GM10248 (cell line): ENCODE measurements around the gene GABPB1.

Source experiments
- CTCF ChIA-PET: fragments of 300-600 bp; sonication (Branson Sonifier 250); formaldehyde crosslinking; extraction: SDS; loops from one replicate; lab custom pipeline; 2021; ENCODE audit warnings: antibody characterized with exemption; lab: Yijun Ruan, JAX
- POLR2A ChIA-PET: fragments of 350-650 bp; sonication (Branson Sonifier 250); formaldehyde crosslinking; extraction: SDS; loops from one replicate; lab custom pipeline; 2020; ENCODE audit warnings: antibody characterized with exemption; lab: Yijun Ruan, JAX
- DNase-seq: peaks from one replicate; pipeline ENCODE4 v3.0.0; 2012; ENCODE audit errors: extremely low spot score
- TF ChIP-seq, protein P1 (sequence below): IDR thresholded peaks from 2 replicates; pipeline ENCODE4 v1.5.1; 2012; ENCODE audit warnings: mild to moderate bottlenecking, low read depth; ENCODE audit errors: extremely low read depth, missing control alignments, control extremely low read depth

Gene GABPB1

DNA sequence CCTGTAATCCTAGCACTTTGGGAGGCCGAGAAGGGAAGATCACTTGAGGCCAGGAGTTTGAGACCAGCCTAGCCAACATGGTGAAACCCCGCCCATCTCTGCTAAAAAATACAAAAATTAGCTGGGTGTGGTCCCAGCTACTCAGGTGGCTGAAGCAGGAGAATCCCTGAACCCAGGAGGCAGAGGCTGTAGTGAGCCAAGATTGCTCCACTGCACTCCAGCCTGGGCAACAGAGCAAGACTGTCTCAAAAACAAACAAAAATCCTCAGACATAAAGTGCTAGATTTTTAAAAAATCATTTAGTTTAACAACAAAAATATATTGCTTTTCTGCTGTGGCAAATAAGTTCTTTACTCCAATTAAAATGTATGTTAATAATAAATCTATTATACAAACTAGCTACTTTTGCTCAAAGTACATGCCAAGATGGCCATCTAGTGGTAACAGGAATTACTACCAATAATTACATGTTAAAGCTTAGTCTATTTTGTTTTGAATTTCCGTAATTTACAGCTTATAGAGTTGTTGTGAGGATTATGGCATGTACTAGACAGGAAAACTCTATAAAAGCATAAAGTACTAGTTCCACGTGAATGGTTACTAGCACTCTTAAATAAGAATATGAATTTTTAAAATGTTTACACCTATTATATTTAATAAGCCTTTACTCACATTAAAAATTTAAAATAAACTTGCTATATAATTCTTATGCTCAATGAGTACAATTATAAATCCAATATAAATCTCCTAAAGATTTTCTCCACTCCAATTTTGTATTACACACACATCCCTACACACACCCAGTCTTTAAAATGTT is 39.0 kb downstream of the GABPB1 start:
- CTCF ChIA-PET, result interaction anchor here (0.6 to 3.9 kb wide), 34 partner anchors 9 to 1455 kb away, joined by 3 to 34 read pairs (median 4); partner anchors contain the start of genes GABPB1 and SLC27A2
- peak; percentile 47 for DNase-seq
- TF ChIP-seq, protein P1, sequence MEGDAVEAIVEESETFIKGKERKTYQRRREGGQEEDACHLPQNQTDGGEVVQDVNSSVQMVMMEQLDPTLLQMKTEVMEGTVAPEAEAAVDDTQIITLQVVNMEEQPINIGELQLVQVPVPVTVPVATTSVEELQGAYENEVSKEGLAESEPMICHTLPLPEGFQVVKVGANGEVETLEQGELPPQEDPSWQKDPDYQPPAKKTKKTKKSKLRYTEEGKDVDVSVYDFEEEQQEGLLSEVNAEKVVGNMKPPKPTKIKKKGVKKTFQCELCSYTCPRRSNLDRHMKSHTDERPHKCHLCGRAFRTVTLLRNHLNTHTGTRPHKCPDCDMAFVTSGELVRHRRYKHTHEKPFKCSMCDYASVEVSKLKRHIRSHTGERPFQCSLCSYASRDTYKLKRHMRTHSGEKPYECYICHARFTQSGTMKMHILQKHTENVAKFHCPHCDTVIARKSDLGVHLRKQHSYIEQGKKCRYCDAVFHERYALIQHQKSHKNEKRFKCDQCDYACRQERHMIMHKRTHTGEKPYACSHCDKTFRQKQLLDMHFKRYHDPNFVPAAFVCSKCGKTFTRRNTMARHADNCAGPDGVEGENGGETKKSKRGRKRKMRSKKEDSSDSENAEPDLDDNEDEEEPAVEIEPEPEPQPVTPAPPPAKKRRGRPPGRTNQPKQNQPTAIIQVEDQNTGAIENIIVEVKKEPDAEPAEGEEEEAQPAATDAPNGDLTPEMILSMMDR, result peak; percentile 60
- POLR2A ChIA-PET, result no interaction called here

DNA sequence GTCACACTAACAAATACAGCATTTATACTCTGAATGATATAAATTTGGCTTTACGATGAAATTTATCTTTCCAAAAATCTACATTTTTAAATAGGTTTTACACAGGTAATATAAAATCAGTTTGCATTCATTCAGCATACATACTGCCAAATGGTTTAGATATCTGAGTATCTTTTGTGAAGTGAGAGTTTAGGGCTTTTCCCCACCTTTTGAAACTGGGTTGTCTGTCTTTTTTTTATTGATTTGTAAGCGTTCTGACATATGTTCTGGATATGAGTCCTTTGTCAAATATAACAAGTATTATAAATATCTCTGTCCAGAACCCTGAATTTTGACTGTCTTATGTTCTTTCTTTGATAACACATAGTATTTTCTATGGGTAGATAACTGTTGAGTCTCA is 42.4 kb downstream of the GABPB1 start:
- DNase-seq, result no peak

DNA sequence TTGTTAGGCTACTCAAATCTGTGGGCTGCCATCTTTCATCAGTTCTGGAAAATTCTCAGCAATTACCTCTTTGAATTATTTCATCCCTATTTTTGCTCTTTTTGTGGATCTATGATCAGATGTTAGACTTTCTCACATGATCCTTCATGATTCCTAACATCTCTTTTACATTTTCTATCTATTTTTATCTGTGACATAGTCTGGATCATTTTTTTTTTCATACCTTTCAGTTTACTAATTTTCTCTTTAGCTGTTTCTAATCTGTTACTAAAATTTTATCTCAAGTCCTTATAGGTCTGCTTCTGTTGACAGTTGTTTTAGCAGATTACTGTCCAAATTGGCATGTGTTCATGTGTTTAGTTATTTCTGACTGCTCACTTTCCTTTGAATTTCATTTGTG is 47.2 kb downstream of the GABPB1 start:
- TF ChIP-seq, protein P1, result no peak
- no peak for DNase-seq
- POLR2A ChIA-PET, result no interaction called here
- CTCF ChIA-PET, result interaction anchor here (0.9 kb wide), 1 partner anchor 16 kb away, joined by 3 read pairs; no protein-coding TSS in a partner anchor

More for the DNA sequence above, 42.4 kb downstream of the GABPB1 start:
- ChIA-PET POLR2A (no interaction called here), CTCF (interaction anchor here (1.1 to 3.9 kb wide), 2 partner anchors 12 to 131 kb away, joined by 4 to 34 read pairs; partner anchors contain the start of gene SLC27A2)
- TF ChIP-seq, protein P1, result no peak

DNA sequence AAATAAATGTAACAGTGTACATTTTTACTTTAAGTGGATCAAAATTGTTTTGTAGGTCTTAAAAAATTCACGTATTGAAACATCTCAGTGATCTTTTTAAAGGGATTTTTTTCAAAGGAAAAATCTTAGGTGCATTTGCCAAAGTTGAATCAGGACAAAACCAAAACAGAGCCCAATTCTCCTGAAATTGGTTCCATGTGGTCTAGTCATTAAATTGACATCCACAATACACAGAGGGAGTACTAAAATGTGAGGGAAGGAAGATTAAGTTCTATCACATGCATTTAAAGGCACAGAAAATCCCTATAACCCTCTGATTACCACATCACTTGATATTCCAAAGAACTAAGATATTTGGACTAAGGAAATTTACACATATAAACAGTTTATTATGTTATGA is 50.2 kb downstream of the GABPB1 start:
- TF ChIP-seq, protein P1, result no peak
- no peak for DNase-seq
- CTCF ChIA-PET, result interaction anchor here (0.8 to 1.9 kb wide), 3 partner anchors 11 to 1948 kb away, joined by 3 to 15 read pairs (median 4); partner anchors contain the start of gene SLC27A2
- POLR2A ChIA-PET, result no interaction called here

DNA sequence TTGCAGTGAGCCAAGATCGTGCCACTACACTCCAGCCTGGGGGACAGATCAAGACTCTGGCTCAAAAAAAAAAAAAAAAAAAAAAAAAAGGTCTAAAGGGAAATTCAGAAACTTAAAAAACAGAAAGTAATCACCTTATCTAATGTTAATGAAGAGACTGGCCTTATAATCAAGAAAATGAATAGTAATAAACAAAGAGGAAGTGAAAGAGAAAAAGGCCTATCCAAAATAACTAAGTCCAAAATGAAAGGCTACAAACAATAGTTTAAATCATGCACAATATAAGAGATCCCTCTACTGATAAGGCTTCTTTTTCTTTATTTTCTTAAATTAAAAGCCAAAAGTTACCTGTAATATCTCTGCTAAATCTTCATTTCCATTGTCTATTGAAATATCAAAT is 52.4 kb downstream of the GABPB1 start:
- DNase-seq, result peak; percentile 50
- TF ChIP-seq, protein P1, result no peak
- ChIA-PET CTCF (interaction anchor here (1.0 to 1.5 kb wide), 4 partner anchors 13 to 19 kb away, joined by 3 to 11 read pairs (median 4); no protein-coding TSS in a partner anchor), POLR2A (no interaction called here)

DNA sequence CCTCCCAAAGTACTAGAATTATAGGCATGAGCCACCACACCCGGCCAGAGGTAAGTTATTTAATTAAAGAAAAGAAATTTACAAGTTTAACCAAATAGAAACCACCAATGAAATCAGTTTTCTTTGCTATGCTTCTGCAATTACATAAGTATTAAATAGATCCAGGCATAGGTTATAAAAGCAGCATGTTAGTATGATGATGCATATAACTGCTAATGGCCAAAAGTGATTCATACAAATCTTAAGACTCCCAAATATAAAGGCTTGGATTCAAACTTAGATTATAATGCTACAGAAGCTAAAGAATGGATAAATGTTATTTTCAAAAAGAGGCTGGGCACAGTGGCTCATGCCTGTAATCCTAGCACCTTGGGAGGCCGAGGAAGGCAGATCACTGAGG is 56.7 kb downstream of the GABPB1 start:
- POLR2A ChIA-PET, result no interaction called here
- TF ChIP-seq, protein P1, result no peak
- CTCF ChIA-PET, result interaction anchor here (3.8 kb wide), 2 partner anchors 17 to 19 kb away, joined by 13 to 15 read pairs; no protein-coding TSS in a partner anchor
- no peak for DNase-seq
